Activated effector memory CD4-positive, alpha-beta T cell treated with anti-CD3 and anti-CD28 coated beads, Interleukin-2, amount 50 U/mL, for 16 hours (primary cell): ENCODE results near the gene XPO5.
A peak's percentile ranks its signal among the peaks of the same experiment; 100 is the strongest.
"Not testable (repeated sequence)": the region's sequence is repeated elsewhere in the genome, so short reads cannot be mapped to it uniquely, and the experiment has no call there.

Experiments
- DNase-seq: peaks from one replicate; pipeline ENCODE4 v3.0.0-alpha.2; 2020

The XPO5 gene

GRCh38 chr6:43516367-43516696 lies 59.5 kb downstream of the XPO5 start:
- no peak for DNase-seq

DNA sequence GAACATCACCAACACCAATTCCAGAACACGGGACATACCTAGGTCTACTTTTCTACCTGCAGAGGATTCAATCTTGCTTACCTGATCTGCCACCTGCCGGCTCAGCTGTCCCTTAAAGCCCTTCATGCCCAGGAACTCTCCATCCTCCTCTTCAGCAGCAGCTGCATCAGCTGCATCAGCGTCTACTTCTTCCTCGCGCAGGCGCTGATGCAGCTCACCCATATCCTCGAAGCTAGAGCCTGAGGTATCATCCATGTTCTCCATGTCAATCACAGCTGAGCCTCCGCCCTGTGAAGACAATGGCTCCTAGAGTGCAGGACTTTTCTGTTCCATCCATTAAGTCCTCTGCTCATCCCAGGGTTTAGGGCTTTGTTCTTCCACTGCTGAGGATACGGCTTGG lies 60.0 kb downstream of the XPO5 start:
- DNase-seq, result no peak

GRCh38 chr6:43511824-43512415 lies 63.9 kb downstream of the XPO5 start:
- no peak for DNase-seq

DNA sequence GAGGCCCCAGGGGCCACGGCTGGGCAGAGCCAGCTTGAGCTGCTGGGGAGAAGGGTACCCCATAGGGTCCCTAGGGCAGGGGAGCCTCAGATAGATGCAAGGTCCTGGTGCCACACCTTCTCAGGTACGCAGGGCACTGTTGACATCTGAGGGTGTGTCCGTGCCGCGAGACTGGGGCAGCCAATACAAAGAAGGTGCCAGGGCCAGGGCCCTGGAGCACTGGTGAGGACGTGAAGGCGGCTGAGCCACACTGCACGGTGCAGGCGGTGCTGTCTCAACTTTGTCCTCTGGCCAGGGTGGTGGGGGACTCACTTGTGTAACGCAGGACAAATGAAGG lies 65.0 kb downstream of the XPO5 start:
- DNase-seq, result no peak

- DNase-seq, result peak; percentile 94
Measured at GRCh38 chr6:43509984-43510826, 65.6 kb downstream of the XPO5 start, which contains the start of gene LRRC73. TSS of gene LRRC73 (minus strand) at chr6:43510346. CDS start at chr6:43509785, 561 bp downstream.

GRCh38 chr6:43509142-43509983 lies 66.5 kb downstream of the XPO5 start:
- no peak for DNase-seq

DNA sequence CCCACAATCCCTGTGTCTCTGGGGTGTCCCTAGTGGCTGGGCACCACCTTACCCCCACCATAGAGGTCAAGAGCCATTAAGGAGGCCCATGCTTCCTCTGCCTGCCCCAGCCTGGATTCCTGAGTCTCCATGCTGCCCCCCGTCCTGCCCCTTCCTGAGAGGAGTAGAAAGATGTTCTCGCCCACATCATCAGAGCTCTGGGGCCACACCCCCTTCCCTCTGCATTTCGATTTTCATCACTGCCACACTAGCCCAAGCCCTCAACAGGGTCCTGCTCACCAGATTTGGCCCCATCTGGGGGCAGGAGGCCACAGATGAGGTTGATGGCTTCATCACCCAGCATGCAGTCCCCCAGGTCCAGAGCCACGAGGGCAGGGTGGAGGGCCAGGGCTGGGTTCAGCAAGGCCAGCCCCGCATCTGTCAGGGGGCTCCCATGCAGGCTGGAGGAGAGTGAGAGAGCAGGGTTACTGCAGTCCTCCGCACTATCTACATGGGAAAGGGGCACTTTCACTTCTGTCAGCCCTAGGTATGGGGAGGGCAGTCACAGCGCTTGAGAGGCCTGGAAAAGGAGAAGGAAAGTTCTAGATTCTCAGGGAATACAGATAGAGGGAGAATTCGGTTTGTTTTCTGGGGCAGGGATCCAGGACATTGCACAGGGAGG lies 67.2 kb downstream of the XPO5 start:
- DNase-seq, result no peak

- DNase-seq, result peak; percentile 91
Measured at GRCh38 chr6:43506667-43507471, 69.0 kb downstream of the XPO5 start.

DNA sequence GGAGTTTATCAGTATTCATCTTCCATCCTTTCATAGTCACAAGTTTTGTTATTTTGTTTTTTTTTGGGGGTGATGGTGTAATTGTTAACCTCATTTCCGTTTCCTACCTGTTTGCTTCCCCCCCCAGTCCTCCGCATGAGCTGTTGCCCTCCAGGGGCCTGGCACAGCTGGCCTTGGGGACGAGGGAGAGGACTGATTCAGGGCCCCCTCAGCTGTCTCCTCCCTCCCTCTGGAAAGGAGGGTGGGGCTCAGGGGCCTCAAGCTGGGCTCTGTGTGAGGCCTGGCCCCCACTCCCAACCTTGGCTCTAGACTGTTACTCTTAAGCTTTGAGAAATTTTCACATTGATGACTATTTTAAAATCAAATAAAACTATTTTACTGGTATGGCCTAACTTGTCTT lies 69.7 kb downstream of the XPO5 start:
- no peak for DNase-seq

DNA sequence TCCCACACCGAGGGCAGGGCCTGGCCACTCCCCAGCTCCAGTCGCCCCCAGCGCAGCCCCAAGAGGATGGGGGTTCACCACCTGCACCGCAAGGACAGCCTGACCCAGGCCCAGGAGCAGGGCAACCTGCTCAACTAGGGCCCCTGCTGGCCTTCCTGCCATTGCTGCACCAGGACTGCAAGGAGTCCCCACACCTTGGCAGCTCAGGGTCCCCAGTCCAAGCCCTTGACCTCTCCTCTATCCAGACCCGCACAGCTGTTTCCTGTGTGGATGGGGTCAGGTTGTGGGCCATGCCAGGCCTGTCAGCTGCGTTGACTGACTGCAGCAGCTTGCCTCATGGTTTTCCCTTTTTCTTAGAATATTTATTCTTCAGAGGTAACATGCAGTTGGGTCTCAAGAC lies 70.1 kb downstream of the XPO5 start:
- DNase-seq, result no peak

DNA sequence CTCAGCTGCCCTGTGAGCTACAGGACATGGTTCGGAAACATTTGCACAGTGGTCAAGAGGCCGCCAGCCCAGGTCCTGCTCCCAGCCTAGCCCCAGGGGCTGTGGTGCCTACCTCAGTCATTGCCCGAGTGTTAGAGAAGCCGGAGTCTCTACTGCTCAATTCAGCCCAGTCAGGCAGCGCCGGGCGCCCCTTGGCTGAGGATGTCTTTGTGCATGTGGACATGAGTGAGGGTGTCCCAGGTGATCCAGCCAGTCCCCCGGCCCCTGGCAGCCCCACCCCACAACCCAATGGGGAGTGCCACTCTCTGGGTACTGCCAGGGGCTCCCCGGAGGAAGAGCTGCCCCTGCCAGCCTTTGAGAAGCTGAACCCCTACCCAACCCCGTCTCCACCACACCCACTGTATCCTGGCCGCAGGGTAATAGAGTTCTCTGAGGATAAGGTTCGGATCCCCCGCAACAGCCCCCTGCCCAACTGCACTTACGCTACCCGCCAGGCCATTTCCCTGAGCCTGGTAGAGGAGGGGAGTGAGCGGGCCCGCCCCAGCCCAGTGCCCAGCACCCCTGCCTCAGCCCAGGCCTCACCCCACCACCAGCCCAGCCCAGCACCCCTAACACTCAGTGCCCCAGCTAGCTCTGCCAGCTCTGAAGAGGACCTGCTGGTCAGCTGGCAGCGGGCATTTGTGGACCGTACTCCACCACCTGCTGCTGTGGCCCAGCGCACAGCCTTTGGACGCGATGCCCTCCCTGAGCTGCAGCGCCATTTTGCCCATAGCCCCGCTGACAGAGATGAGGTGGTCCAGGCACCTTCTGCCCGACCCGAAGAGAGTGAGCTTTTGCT lies 70.9 kb downstream of the XPO5 start:
- no peak for DNase-seq

DNA sequence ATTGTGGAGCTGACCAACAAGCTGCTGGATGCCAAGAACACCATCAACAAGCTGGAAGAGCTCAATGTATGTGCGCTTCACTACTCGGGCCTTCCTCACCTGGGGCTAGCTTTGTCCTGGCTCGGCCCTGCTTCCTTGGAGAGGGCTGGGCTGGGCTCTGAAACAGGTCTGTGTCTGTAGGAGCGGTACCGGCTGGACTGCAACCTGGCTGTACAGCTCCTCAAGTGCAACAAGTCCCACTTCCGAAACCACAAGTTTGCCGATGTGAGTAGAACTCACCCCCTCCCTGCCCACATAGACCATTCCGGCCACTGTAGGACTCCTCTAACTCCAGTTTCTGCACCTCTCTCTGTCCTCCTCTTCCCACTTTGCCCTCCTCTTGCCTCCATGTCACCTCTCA lies 72.4 kb downstream of the XPO5 start:
- no peak for DNase-seq

DNA sequence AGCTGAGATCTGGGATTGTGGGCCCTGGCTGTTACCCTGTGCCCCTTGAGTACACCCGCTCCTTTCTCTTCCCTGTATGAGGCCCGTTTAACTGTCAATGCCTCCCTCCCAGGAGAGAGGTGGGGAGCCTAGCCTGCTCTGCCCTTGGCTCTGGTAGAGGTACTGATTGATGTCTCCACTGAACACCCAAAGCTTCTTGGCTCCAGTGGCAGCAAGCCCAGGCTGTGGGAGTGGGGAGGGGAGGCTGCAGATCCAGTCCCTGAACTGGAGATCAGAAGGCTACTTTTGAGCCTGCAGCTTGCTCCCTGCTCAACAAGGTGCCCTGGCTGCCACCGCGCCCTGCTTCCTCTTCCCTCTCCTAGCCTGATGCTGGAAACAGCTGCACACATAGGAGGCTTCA lies 73.2 kb downstream of the XPO5 start:
- no peak for DNase-seq

- no peak for DNase-seq
Measured at GRCh38 chr6:43500921-43501320, 74.9 kb downstream of the XPO5 start.

DNA sequence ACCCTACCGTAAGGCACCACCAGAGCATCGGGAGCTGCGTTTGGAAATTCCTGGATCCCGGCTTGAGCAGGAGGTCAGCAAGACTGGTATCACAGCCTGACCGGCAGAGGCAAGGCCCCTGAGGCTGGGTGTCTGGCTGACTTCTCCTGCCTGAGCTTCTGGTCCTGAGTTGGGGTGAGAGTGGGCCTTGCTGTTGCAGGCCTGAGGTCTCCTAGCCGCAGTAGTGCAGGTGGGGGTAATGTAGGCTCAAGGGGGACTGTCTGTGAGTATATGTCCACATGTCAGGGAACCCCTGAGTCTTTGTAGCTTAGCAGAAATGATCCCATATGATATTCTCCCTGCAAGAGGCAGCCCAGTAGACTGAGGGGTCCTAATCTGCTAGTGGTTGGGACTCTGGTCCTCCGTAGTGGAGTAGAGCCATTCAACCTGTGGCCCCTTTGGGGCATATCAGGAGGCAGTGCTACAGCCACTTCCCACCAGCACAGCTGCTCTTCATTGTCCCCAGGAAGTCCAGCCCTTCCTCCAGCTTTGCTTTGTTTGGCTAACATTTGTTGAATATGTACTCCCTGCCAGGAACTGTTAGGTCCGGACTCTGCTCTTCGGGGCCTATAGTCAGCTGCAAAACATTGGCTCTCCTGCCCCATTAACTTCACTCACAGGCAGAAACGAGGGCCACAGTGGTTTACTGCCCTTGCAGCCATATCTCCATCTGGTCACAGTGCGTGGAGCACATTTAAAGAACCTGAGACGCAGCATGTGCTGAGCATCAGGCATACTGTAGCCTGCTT lies 76.6 kb downstream of the XPO5 start:
- DNase-seq, result no peak

DNA sequence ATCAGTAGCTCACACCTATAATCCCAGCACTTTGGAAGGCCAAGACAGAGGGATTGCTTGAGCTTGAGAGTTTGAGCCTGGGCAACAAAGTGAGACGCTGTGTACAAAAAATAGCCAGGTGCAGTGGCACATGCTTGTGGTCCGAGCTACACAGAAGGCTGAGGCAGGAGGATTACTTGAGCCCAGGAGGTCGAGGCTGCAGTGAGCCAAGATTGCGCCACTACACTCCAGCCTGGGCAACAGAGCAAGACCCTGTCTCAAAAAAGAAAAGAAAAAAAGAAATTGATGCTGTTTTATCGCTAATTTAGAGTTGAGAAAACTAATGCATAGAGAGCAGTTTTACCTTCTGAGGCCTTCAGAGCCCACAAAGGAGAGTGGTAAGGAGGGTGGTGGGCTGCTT lies 77.5 kb downstream of the XPO5 start:
- not testable (repeated sequence) for DNase-seq

DNA sequence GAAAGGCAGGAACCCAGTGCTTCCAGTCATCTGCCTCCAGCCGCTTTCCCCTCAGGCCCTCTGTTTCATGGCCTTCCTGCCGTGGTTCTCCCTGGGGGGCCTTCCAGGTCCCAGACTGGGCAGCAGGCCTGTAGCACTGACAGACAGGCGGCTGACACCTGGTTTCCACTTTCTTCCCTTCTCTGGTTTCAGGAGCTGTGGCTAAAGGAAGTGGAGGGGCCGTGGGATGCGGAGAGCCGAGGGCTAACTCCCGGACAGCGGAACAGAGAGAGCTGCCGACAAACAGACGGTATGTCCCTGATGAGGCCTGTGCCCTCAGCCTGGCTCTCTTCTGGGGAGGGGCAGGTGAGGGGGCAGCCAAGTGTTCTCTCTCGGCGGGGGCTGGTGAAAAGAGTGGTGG lies 78.1 kb downstream of the XPO5 start:
- DNase-seq, result no peak

GRCh38 chr6:43497129-43497396 lies 78.8 kb downstream of the XPO5 start:
- DNase-seq, result no peak

- no peak for DNase-seq
Measured at GRCh38 chr6:43496370-43497128, 79.3 kb downstream of the XPO5 start.

DNA sequence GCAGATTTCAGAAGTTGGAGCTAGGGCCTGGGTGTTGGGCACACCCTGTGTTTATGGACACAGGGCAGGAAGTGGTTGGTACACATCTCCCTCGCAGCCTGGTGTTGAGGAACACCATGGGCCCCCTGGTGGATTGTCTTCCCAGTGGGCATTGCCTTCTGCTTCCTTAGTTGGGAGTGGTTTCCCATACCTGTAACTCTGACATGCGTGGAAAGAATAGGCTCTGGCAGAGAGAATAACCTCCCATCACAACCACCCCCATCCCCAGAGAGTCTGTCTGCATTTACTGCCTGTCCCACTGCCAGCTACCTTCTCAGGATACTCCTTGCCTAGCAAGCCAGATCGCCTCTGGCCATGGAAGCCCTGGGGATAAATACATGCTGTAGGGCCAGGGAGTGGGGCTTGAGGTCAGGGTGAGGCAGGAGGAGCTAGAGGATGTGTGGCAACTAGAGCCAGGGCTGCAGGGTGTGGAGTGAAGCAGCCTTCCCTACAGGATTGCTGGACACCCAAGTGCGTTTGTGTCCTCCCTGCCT lies 80.4 kb downstream of the XPO5 start:
- DNase-seq, result no peak
